ENCODE measurements around the gene SOCS2. TPM values are rescaled to one million over a fixed set of nuclear protein-coding genes. Genes with fewer than 3 reads are reported as not detected.

Gene SOCS2
- total and polyA plus RNA-seq, 2 donors (not counting 3 experiments of a cell fraction or from before 2014, with no cell fraction given): 2.4 to 5.6 TPM

DNA sequence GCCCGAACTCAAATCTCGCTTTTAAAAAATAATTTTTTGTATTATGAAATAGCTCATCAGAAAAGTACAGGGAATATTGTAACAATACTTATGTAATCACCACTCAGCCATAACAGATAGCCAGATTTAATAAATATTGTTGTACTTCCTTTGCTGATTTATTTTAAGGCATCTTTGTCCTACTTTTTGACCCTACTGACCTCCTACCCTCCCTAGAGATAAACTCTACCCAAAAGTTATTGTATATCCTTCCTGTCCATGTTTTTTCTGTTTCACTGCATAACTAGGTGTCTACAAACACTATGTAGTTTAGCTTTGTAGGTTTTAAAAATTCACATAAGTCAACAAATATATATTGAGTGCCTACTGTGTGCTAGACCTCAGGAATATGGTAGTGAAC, 25.1 kb downstream of the SOCS2 start:
- POLR2A ChIA-PET: interaction anchor here (0.7 kb wide), 1 partner anchor 25 kb away, joined by 3 read pairs; no protein-coding TSS in a partner anchor
- no peaks in the 10 kb centered on the region for H3K4me1 ChIP-seq (ENCODE audit: control insufficient read depth, extremely low read depth, insufficient read depth, low read length)
- no peak overlapping the region for H3K9ac ChIP-seq (replicated peaks; ENCODE audit: extremely low read depth, insufficient read depth, low read length)
- H2AFZ ChIP-seq (ENCODE audit: low read depth, low read length): no peak overlapping the region
- FAIRE-seq (no peak), DNase-seq (ENCODE audit: low read depth, low spot score) (no peak)
- H3K9me3 ChIP-seq (replicated peaks; ENCODE audit: control insufficient read depth, insufficient read depth, low read length): no peaks in the 10 kb centered on the region
- CTCF ChIA-PET: interaction anchor here (1.9 to 3.1 kb wide), 2 partner anchors 15 to 27 kb away, joined by 5 to 10 read pairs; no protein-coding TSS in a partner anchor
- dilution Hi-C loops (cut with MboI; ENCODE audit: extremely low pct_ligation_motif_present, low sequenced_read_pairs) (no loop called here), intact Hi-C loops (cut with micrococcal nuclease) (no loop called here)
- no peak overlapping the region for H3K4me3 ChIP-seq (replicated peaks in 1 of 3; ENCODE audit: insufficient read depth in 1 of 3, low read depth in 1 of 3, low read length in 3 of 3)
- TF ChIP-seq CTCF (IDR thresholded peaks at IDR 0.05; ENCODE audit: extremely low read depth in 1 of 2, insufficient read depth in 1 of 2, low read depth in 1 of 2, low read length in 2 of 2) (no peak), JUN (IDR thresholded peaks at IDR 0.05; ENCODE audit: borderline replicate concordance, insufficient read depth, insufficient read length, low read depth) (no peak), GATA2 (IDR thresholded peaks at IDR 0.05; ENCODE audit: insufficient read depth, insufficient read length, low read depth, low read length) (no peak), FOS (IDR thresholded peaks at IDR 0.05; ENCODE audit: borderline replicate concordance, insufficient read depth, low read length) (no peak), MYC (IDR thresholded peaks at IDR 0.05; ENCODE audit: low read depth, low read length) (no peak), EZH2 (IDR thresholded peaks at IDR 0.05; ENCODE audit: borderline replicate concordance, low read depth, low read length, severe bottlenecking) (no peak), POLR2AphosphoS5 (IDR thresholded peaks at IDR 0.05; ENCODE audit: insufficient read depth, low read depth, low read length) (no peak), POLR2A (IDR thresholded peaks at IDR 0.05; ENCODE audit: low read depth, low read length) (no peak), MAX (IDR thresholded peaks at IDR 0.05; ENCODE audit: insufficient read depth, insufficient read length) (no peak)
- no peaks in the 10 kb centered on the region for H3K9me1 ChIP-seq (replicated peaks; ENCODE audit: control insufficient read depth, extremely low read depth, insufficient read depth, low read length)
- BruUV-seq (replicated peaks): no TSS peak
- H4K20me1 ChIP-seq (replicated peaks; ENCODE audit: control insufficient read depth, extremely low read depth, insufficient read depth, low read length): no peaks in the 10 kb centered on the region
- no peak overlapping the region for H3K27ac ChIP-seq (ENCODE audit: insufficient read depth, low read depth, low read length)
- peaks cover 2 to 4% of the 10 kb centered on the region in 2 experiments for H3K27me3 ChIP-seq (ENCODE audit: control insufficient read depth in 2 of 2, insufficient read depth in 2 of 2, low read length in 2 of 2)
- H3K4me2 ChIP-seq (ENCODE audit: insufficient read depth, low read length): no peak overlapping the region
- H3K79me2 ChIP-seq (ENCODE audit: control insufficient read depth, insufficient read depth, low read length): no peaks in the 10 kb centered on the region
- H3K36me3 ChIP-seq (ENCODE audit: control insufficient read depth in 2 of 2, extremely low read depth in 1 of 2, insufficient read depth in 2 of 2, low read length in 2 of 2): no peaks in the 10 kb centered on the region

All from endothelial cell of umbilical vein (primary cell).